PC-3 (cell line): ENCODE results near the gene CDH12. TPM values are rescaled to one million over a fixed set of nuclear protein-coding genes. Genes with fewer than 3 reads are reported as not detected.
A peak's percentile ranks its signal among the peaks of the same experiment; 100 is the strongest.

Experiments used
- ATAC-seq: fragments of 200-7000 bp; cut with Tn5 transposase; 2 replicates; pipeline ENCODE4 v1.9.1; 2020; ENCODE audit warnings: mild to moderate bottlenecking, moderate library complexity
- BruUV-seq: library from RNA; stranded (reverse); fragments of 400-500 nt; replicated peaks from 2 replicates; lab custom pipeline; 2021; lab: Mats Ljungman, UMichigan
- CTCF ChIA-PET: fragments of 300-600 bp; sonication (Branson Sonifier 250); formaldehyde crosslinking; loops from one replicate; lab custom pipeline; 2022; ENCODE audit warnings: antibody characterized with exemption; lab: Charles Lee
- POLR2A ChIA-PET: fragments of 300-600 bp; sonication (Branson Sonifier 250); formaldehyde crosslinking; loops from one replicate; lab custom pipeline; 2022; ENCODE audit warnings: antibody characterized with exemption; ENCODE audit not compliant: unreplicated experiment; lab: Charles Lee
- DNase-seq: peaks from one replicate; pipeline ENCODE4 v3.0.0-alpha.2; 2015
- H2AFZ ChIP-seq: fragments of 300-600 bp; sonication (generic); 2 replicates; pipeline ENCODE4 v1.6.0; 2016; ENCODE audit warnings: antibody characterized with exemption, low read length
- H3F3A ChIP-seq: fragments of 300-600 bp; sonication (generic); one replicate; pipeline ENCODE4 v1.6.0; 2017; ENCODE audit warnings: antibody characterized with exemption, low read length, control low read depth, mild to moderate bottlenecking; ENCODE audit not compliant: unreplicated experiment
- H3K27ac ChIP-seq: fragments of 300-600 bp; sonication (generic); 2 replicates; pipeline ENCODE4 v1.5.1; 2016; ENCODE audit warnings: mild to moderate bottlenecking, low read length
- H3K27me3 ChIP-seq: fragments of 300-600 bp; sonication (generic); 2 replicates; pipeline ENCODE4 v1.6.1; 2016; ENCODE audit warnings: low read length, mixed read lengths
- H3K36me3 ChIP-seq: fragments of 300-600 bp; sonication (generic); 2 replicates; pipeline ENCODE4 v1.6.1; 2016; ENCODE audit warnings: low read depth, mixed run types, low read length, mixed read lengths
- H3K4me1 ChIP-seq: fragments of 300-600 bp; sonication (generic); 2 replicates; pipeline ENCODE4 v1.5.1; 2016; ENCODE audit warnings: low read length; ENCODE audit not compliant: insufficient read depth
- H3K4me2 ChIP-seq: fragments of 300-600 bp; sonication (generic); 2 replicates; pipeline ENCODE4 v1.6.0; 2016; ENCODE audit warnings: low read length
- H3K4me3 ChIP-seq: fragments of 300-600 bp; sonication (generic); 2 replicates; pipeline ENCODE4 v1.5.1; 2016; ENCODE audit warnings: mild to moderate bottlenecking, low read length, mixed read lengths
- H3K79me2 ChIP-seq: fragments of 300-600 bp; sonication (generic); 2 replicates; pipeline ENCODE4 v1.6.1; 2017; ENCODE audit warnings: low read length, mixed read lengths
- H3K9ac ChIP-seq: fragments of 300-600 bp; sonication (generic); 2 replicates; pipeline ENCODE4 v1.6.0; 2016; ENCODE audit warnings: mild to moderate bottlenecking, low read length
- H3K9me2 ChIP-seq: fragments of 300-600 bp; sonication (generic); replicated peaks from 2 replicates; pipeline ENCODE4 v1.6.1; 2016; ENCODE audit warnings: mixed run types, low read length, mixed read lengths
- H3K9me3 ChIP-seq: fragments of 300-600 bp; sonication (generic); 2 replicates; pipeline ENCODE4 v1.6.1; 2016; ENCODE audit warnings: low read length, mixed read lengths
- H4K20me1 ChIP-seq: fragments of 300-600 bp; sonication (generic); 2 replicates; pipeline ENCODE4 v1.6.1; 2016; ENCODE audit warnings: low read length, mixed read lengths
- EZH2 ChIP-seq: fragments of 300-600 bp; sonication (generic); IDR thresholded peaks from one replicate; pipeline ENCODE4 v1.6.1; 2017; ENCODE audit warnings: antibody characterized with exemption, mild to moderate bottlenecking, low read length; ENCODE audit not compliant: unreplicated experiment
- EZH2phosphoT487 ChIP-seq: fragments of 300-600 bp; sonication (generic); IDR thresholded peaks from 2 replicates; pipeline ENCODE4 v1.6.1; 2018; ENCODE audit warnings: mild to moderate bottlenecking, antibody characterized with exemption, low read length, borderline replicate concordance
- intact Hi-C: fragments of 100-400 bp; cut with micrococcal nuclease; formaldehyde crosslinking; loops from 2 replicates; pipeline ENCODE4 v1.9.0; 2023
- total RNA-seq: library from RNA; depleted of rRNA; stranded (reverse); fragments of >200 nt; gene quantifications from 2 replicates; pipeline ENCODE4 v1.2.3, GENCODE V29; 2014
- TF ChIP-seq, protein P1 (sequence below): fragments of 300-600 bp; sonication (generic); conservative IDR thresholded peaks from 2 replicates; pipeline ENCODE4 v1.5.1; 2017; ENCODE audit warnings: antibody characterized with exemption, low read depth, mild to moderate bottlenecking, low read length

CDH12 gene
- total RNA-seq, 1 experiment from 2014 or later, result 0.44 TPM

DNA sequence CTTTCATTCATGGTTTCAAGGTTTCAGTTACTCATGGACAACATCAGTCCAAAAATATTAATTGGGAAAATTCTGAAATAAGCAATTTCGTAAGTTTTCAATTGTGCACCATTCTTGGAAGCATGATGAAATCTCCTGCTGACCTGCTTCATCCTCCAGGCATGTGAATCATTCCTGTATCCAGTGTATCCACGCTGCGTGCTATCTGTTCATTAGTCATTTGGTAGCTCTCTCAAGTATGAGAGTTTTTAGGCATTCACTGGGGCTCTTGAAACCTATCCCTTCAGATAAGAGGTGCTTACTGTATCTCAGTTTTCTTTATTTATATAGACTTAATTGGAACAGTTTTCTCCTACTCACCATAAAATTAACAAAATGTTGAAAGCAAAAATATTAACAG is 293.0 kb downstream of the CDH12 start:
- Histone ChIP-seq H3K4me3 (no peak overlapping the region), H3K79me2 (no peaks in the 10 kb centered on the region), H3K27me3 (no peaks in the 10 kb centered on the region), H3F3A (no peaks in the 10 kb centered on the region), H4K20me1 (no peaks in the 10 kb centered on the region), H3K9me2 (no peaks in the 10 kb centered on the region), H3K9me3 (no peaks in the 10 kb centered on the region; the same call in 1 of the 2 replicates), H3K36me3 (no peaks in the 10 kb centered on the region), H3K27ac (no peak overlapping the region), H2AFZ (no peak overlapping the region), H3K4me1 (no peaks in the 10 kb centered on the region), H3K9ac (no peak overlapping the region), H3K4me2 (no peak overlapping the region)
- ChIA-PET POLR2A (no interaction called here), CTCF (no interaction called here)
- BruUV-seq, result no TSS peak
- ATAC-seq, result peak; percentile 57
- TF ChIP-seq, protein P1, sequence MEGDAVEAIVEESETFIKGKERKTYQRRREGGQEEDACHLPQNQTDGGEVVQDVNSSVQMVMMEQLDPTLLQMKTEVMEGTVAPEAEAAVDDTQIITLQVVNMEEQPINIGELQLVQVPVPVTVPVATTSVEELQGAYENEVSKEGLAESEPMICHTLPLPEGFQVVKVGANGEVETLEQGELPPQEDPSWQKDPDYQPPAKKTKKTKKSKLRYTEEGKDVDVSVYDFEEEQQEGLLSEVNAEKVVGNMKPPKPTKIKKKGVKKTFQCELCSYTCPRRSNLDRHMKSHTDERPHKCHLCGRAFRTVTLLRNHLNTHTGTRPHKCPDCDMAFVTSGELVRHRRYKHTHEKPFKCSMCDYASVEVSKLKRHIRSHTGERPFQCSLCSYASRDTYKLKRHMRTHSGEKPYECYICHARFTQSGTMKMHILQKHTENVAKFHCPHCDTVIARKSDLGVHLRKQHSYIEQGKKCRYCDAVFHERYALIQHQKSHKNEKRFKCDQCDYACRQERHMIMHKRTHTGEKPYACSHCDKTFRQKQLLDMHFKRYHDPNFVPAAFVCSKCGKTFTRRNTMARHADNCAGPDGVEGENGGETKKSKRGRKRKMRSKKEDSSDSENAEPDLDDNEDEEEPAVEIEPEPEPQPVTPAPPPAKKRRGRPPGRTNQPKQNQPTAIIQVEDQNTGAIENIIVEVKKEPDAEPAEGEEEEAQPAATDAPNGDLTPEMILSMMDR, result no peak
- TF ChIP-seq EZH2, result no peak
- TF ChIP-seq EZH2phosphoT487, result no peak
- intact Hi-C loops, result no loop called here
- DNase-seq, result peak; percentile 43

DNA sequence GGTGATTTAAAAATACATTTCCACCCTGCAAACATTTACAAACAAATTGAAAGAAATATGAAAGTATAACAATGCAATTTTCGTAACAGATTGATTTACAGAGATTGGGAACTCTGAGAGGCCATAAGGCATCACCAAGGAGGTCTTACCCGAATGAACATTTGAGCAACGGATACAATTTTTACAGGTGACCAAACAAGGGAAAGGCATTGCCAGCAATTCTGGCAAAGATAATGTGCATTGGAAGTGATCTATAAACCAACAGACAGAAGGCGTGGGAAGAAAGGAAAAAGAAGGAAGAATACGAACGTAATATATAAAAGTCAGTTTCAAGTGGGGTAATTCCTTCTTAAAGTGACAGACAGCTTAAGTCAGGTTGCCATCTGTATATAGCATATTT is 295.9 kb downstream of the CDH12 start:
- POLR2A ChIA-PET, result no interaction called here
- Histone ChIP-seq H3K4me2 (no peak overlapping the region), H3K4me1 (no peaks in the 10 kb centered on the region), H2AFZ (no peak overlapping the region), H3K9me3 (no peaks in the 10 kb centered on the region; the same call in 1 of the 2 replicates), H3F3A (no peaks in the 10 kb centered on the region), H3K36me3 (no peaks in the 10 kb centered on the region), H3K27ac (no peak overlapping the region), H3K9ac (no peak overlapping the region), H3K27me3 (no peaks in the 10 kb centered on the region), H3K4me3 (no peak overlapping the region), H3K9me2 (no peaks in the 10 kb centered on the region), H3K79me2 (no peaks in the 10 kb centered on the region), H4K20me1 (no peaks in the 10 kb centered on the region)
- no TSS peak for BruUV-seq
- ATAC-seq (no peak), DNase-seq (no peak)
- CTCF ChIA-PET, result no interaction called here
- intact Hi-C loops, result no loop called here
- no peak for TF ChIP-seq EZH2
- no peak for TF ChIP-seq EZH2phosphoT487
- TF ChIP-seq, protein P1, result no peak

DNA sequence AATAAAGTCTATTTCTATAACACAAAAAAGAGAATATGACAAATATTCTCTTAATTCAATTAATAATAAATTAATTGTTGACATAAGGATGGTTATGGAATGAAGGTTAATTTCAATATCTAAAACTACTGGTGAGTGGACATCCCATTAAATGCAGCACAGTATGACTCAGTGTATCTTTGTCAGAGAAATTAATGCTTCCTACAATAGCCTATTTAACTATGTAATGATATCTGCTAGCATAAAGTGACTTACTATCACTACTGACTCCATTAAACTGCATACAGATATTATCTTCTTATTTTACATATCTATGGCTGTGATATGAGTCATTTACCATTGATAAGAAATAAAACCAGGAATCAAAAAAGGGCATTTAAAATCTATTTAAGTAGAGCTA is 298.7 kb downstream of the CDH12 start:
- H3K9me2 ChIP-seq, result no peaks in the 10 kb centered on the region
- no peaks in the 10 kb centered on the region; the same call in 1 of the 2 replicates for H3K9me3 ChIP-seq
- no TSS peak for BruUV-seq
- H2AFZ ChIP-seq, result no peak overlapping the region
- ATAC-seq, result no peak
- no peaks in the 10 kb centered on the region for H3K27me3 ChIP-seq
- intact Hi-C loops, result no loop called here
- CTCF ChIA-PET, result no interaction called here
- no peaks in the 10 kb centered on the region for H4K20me1 ChIP-seq
- H3K4me2 ChIP-seq, result no peak overlapping the region
- no peak overlapping the region for H3K9ac ChIP-seq
- DNase-seq, result no peak
- no peak overlapping the region for H3K4me3 ChIP-seq
- H3K79me2 ChIP-seq, result no peaks in the 10 kb centered on the region
- H3K36me3 ChIP-seq, result no peaks in the 10 kb centered on the region
- no peak overlapping the region for H3K27ac ChIP-seq
- no peaks in the 10 kb centered on the region for H3K4me1 ChIP-seq
- TF ChIP-seq, protein P1, result no peak
- TF ChIP-seq EZH2, result no peak
- TF ChIP-seq EZH2phosphoT487, result no peak
- H3F3A ChIP-seq, result no peaks in the 10 kb centered on the region
- POLR2A ChIA-PET, result no interaction called here
